HG03139 (cell line): ENCODE data around the gene ZNF672.
"Not testable (repeated sequence)": the region's sequence is repeated elsewhere in the genome, so short reads cannot be mapped to it uniquely, and the experiment has no call there.

ENCODE experiments used
- ATAC-seq: cut with Tn5 transposase; IDR thresholded peaks from one replicate; pipeline ENCODE4 v1.9.1; 2021; ENCODE audit not compliant: unreplicated experiment

The ZNF672 gene

DNA sequence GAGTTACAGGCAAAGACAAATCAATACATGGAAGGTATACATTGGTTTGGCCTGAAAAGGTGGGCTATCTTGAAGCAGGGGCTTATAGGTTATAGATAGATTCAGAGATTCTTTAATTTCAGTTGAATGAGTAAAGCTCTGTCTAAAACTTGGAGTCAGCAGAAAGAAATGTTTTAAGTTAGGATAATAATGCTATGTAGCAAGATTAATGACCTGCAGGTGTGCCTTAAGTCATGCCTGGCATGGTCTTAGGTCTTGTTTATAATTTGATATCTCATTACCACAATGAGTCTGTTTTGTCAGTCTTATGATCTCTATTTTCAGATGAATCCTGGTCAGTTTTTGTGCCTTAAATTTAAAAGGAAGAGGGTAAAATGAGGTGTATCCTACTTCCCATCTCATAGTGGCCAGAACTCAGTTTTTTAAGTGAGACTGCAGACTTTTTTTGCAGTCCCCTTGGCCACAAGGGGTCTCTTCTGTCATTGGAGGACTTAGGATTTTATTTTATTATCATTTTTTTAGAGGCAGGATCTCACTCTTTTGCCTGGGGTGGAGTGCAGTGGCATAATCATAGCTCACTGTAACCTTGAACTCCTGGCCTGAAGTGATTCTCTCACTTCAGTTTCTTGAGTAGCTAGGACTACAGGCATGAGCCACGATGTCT, 46.7 kb downstream of the ZNF672 start:
- no peak for ATAC-seq

DNA sequence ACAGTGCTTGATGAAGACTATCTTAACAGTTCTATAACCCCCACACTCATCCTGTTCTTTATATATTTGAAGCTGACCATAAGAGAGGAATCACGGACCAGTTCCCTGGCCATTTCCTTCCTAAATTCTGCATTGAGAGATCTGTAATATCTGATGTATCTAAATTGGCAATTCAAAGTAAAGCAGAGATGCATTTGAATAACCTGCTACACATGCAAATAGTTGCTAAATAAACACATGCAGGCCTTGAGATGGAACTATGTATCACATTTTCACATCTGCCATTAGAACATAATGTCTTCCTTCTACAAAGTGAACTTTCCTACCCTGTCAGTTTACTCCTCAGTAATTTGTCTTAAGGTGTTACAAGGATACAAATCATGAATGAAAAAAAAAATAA, 47.6 kb downstream of the ZNF672 start:
- ATAC-seq = no peak

DNA sequence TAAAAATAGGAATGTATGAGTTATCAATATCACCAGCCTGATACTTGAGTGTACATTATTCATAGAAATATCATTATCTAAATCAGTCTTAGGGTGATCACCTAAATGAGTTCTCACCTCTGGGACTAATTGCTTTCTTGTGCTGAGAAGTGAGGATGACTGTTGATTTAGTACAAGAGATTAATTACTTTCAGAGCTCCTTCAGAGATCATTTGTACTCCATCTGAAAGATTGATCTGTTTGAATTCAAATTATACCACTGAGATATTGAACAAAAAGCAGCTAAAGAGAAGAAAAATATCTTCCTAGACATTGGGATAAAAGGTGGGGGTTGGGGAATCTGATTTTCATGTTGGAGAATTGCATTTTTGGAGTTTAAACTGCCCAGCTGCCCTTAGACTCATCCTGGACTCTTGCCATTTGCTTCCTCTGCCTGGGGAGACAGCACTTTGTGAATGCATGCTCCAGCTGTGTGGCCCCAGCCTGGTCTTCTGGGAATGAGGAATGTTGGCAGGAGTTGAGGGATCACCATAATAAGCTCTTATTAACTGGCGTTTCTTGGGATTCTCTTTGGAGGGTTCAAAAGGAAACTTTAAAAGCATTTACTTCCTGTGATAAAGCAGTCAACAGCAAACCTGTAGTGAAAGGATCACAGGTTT, 48.3 kb downstream of the ZNF672 start:
- ATAC-seq = no peak

DNA sequence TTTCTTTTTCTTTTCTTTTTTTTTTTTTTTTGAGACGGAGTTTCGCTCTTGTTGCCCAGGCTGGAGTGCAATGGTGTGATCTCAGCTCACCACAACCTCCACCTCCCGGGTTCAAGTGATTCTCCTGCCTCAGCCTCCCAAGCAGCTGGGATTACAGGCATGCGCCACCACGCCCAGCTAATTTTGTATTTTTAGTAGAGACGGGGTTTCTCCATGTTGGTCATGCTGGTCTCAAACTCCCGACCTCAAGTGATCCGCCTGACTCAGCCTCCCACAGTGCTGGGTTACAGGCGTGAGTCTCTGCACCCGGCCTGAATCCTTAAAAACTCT, 51.9 kb downstream of the ZNF672 start:
- not testable (repeated sequence) for ATAC-seq

DNA sequence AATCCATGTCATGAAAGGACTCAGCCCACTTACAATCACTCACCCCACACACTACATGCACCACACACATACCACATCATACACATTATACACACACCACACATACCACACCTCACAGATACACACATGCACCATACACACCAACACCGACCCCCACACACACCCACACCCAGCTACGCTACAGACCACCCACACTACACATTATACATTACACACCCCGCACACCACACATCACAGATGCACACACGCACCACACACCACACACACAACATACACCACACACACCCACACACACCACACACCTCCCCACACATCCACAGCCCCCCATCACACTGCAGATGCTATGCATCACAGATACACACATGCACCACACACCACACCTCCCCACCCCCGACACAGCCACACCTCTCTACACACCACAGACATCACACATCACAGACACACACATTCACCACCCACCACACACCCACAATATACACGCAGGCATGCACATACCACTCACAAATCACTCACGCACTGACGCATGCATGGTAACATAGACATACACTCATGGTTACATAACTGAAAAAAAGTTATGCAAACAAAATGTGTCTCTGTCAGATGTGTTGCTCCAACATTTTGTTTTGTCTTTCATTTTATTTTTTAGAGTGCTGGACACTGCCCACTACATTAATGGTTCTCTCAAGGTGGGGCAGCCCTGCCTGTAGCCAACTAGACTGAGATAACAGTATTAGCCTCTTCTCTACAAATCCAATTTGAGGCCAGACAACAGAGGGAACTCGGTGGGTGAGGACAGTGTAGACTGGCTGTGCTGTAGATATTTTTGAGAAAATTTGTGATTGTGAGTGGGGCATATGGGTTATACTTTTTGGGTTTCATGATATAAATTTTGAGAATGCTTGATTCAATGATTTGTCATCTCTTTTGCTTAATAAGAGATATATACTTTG, 52.8 kb downstream of the ZNF672 start:
- no peak for ATAC-seq

DNA sequence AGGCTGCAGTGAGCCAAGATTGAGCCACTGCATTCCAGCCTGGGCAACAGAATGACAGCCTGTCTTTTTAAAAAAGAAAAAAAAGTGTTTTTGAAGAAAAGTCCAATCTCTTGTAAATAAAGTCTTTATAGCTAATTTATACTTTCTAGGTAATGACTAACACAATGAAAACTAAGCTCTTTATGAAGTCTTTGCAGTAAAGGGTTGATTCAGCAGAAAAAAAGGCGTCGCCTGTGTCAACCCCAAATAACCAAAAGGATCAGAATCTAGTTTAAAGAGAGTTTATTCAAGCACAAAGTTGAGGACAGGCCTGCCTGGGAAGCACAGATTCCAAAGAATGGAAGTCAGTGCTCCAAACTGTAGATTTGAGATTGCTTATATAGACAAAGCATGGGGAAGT, 53.7 kb downstream of the ZNF672 start:
- ATAC-seq = no peak

DNA sequence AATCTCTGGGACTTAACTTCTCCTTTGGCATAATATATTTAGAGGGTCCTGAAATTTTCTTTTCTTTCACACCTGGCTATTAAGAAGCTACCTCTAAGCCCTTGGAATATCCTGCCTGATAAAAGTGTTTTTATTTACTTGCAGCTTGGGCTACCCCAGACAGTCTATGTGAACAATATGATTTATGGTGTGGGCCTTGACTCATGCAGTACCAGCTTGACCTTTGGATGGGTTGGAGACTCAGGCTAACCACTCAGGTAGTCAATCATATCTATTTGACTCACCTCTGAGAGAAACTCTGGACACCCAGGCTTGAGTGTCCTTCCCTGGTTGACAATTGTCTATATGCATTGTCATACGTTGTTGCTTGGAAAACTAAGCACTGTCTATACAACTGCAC, 54.6 kb downstream of the ZNF672 start:
- ATAC-seq = no peak

DNA sequence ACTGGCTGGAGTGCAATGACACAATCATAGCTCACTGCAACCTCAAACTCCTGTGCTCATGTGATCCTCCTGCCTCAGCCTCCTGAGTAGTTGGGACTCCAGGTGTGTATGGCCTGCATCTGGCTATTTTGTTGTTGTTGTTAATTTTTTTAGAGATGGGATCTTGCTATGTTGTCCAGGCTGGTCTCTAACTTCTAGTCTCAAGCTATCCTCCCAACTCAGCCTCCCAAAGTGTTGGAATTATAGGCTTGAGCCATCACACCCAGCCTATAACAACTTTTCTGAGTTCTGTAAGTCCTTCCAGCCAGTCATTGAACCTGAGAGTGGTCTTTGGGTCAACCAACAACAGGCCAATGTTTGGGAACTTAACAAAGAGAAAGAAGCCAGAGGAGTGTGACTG, 56.8 kb downstream of the ZNF672 start:
- ATAC-seq = no peak

DNA sequence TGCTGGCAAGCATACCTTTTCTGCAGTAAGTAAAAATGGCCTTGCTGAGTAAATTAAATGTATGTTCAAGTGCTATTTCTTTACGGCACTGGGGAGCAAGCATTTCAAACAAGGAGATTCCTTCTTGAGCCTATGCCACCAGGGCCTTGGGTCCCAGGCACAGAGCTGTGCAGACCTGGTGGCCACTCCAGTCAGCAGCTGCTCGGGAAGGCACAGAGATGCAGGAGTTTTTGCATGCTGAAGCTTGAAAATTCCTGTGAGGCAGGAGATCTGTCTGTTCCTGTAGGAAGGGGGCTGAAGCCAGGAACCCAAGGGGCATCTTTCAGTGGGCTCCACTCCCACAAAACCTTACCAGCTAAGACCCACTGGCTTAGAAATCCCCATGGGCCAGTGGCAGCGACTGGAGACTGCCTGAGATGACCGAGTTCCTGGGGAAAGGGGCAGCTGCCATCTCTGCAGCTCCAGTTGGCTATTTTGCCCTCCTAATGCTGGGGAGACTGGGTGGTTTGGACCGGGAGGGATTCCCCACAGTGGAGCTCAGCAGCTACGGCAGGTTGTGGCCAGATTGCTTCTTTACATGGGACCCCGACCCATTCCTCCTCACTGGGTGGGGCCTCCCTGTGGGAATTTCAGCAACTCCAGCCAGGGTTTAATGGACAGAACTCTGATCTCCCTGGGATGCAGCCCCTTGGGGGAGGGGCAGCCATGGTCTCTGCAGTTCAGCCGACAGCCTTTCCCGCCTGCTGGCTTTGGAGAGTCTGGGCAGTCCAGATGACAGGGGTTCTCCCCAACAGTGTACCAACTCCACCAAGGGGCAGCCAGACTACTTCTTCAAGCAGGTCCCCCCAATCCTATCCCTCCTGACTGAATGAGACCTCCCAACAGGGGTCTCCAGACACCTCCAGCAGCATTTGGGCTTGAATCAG, 59.7 kb downstream of the ZNF672 start:
- no peak for ATAC-seq
